SW480 (cell line): ENCODE measurements around the gene CACNA1H.
"Not testable (repeated sequence)": the region's sequence is repeated elsewhere in the genome, so short reads cannot be mapped to it uniquely, and the experiment has no call there.

ENCODE experiments used
- DNase-seq: peaks from one replicate; pipeline ENCODE4 v3.0.0-alpha.2; 2016; ENCODE audit warnings: low spot score

CACNA1H gene

DNA sequence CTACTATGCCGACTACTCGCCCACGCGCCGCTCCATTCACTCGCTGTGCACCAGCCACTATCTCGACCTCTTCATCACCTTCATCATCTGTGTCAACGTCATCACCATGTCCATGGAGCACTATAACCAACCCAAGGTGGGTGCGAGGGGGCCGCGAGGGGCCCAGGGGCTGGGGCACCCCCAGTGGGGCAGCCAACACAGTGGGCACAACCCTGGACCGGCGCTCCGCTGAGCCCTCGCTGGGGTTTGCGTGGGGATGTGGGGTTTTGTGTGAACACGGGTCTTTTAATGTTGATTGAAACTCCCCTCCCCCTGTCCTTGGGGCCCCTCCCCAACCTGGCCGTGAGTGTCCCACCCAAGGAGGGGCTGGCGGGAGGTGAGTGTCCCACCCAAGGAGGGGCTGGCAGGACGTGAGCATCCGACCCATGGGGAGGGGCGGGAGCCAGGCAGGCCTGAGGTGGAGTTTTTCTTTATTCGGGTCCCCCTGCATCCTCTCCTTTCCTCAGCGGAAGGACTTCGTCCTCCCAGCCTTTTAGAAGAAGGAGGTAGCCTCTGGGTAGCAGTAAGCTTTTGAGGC lies 61.0 kb downstream of the CACNA1H start:
- no peak for DNase-seq

DNA sequence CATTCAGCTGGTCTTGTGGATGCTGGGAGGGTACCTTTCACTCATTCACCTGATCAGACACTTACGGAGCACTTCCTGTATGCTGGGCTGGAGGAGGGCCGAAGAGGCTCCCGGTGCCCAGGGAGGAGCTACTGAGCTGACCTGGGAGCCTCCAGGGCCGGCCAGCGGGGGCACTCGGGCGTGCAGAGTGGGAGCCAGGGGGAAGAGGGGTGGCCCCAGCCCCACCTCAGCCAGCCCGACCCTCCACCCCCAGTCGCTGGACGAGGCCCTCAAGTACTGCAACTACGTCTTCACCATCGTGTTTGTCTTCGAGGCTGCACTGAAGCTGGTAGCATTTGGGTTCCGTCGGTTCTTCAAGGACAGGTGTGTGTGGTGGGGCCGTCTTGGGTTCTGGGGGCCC lies 61.8 kb downstream of the CACNA1H start:
- no peak for DNase-seq

DNA sequence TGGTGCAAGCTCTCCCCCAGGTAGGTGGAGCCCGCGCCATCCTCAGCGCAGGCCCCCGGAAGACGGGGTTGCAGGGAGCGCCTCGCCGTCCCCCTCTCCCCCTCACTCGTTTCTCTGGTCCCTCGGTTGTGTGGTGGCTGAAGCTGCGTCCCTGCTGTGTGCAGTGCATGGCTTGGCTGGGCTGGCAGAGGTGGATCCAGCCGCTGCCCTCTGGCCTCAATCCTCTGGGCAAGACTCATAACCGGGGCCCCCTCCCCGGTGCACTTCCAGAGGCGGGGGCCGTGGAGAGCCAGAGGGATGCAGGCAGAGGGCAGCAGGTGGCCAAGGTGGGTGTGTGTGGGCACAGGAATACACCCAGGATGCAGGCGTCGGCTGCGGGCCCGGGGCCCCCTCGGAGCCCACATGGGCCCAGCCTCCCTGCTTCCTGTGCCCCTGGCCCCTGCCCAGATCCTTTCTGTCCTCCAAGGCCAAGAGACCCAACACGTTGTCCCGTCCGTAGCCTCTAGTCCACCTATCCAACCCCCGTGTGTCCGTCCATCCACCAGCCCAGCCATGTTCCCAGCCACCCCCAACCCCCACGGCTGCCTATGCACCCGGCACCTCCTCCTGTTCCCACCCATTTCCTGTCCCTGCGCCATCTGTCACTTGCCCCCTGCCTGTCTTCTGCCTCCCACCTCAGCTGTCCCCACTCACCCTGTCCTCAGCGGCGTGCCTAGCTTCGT lies 62.8 kb downstream of the CACNA1H start:
- DNase-seq, result no peak

DNA sequence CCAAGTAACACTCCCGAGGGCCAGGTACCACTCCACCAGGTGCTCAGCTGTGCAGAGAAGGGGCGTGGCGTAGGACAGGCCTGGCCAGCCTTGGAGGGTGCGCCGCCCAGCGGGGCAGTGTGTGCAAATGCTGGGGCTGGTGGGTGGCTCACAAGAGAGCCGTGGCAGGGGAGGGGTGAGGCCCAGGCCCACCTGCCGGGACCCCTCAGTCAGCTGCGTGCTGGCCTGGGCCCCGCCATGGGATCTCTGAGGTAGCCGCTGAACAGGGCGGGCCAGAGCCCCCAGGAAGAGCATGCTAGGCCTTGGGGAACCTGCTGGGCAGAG lies 63.4 kb downstream of the CACNA1H start:
- no peak for DNase-seq

DNA sequence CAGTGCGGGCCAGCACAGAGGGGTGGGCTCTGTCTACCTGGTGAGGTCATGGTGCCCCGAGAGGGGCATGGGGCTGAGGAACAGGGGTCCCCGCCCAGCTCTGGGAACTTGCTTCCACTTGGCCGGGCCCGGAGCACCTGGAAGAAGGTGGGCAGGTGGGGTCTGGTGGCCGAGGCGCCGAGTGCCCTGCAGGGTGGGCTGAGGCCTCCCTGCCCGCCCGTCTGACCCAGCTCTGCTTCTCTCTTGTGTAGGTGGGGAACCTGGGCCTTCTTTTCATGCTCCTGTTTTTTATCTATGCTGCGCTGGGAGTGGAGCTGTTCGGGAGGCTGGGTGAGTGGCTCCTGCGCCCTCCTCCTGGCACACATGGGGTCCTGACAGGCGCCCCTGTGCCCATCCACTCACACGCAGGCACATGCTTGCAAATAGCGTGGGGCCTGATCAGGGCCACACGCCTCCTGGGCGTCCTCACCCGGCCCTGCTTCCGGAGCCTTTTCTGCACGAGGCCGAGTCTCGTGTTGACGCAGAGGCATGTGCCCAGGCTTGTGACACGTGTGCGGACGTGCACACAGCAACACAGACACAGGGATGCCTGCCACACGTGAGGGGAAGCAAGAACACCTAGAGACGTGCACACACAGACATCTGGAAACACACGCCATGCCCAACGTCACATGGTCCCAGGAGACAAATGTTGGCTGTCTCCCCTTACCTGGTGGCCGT lies 63.9 kb downstream of the CACNA1H start:
- no peak for DNase-seq

DNA sequence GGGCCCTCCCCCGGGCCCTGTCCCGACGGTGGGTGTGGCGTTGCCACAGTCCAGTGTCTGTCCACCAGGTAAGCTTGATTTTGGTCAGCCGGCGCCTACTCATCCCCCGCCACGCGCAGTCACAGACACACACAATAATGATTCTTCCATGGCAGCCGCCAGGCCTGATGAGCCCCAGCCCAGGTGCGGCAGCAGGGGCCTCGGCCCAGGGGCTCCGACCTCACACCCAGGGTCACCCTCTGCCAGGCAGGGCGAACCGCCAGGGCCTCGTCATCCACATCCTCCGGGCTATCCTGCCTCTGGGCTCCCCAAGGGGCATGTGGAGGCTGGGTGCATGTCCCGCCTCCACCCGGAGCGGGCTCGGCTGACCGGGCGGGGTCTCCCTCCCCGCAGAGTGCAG lies 64.6 kb downstream of the CACNA1H start:
- no peak for DNase-seq

DNA sequence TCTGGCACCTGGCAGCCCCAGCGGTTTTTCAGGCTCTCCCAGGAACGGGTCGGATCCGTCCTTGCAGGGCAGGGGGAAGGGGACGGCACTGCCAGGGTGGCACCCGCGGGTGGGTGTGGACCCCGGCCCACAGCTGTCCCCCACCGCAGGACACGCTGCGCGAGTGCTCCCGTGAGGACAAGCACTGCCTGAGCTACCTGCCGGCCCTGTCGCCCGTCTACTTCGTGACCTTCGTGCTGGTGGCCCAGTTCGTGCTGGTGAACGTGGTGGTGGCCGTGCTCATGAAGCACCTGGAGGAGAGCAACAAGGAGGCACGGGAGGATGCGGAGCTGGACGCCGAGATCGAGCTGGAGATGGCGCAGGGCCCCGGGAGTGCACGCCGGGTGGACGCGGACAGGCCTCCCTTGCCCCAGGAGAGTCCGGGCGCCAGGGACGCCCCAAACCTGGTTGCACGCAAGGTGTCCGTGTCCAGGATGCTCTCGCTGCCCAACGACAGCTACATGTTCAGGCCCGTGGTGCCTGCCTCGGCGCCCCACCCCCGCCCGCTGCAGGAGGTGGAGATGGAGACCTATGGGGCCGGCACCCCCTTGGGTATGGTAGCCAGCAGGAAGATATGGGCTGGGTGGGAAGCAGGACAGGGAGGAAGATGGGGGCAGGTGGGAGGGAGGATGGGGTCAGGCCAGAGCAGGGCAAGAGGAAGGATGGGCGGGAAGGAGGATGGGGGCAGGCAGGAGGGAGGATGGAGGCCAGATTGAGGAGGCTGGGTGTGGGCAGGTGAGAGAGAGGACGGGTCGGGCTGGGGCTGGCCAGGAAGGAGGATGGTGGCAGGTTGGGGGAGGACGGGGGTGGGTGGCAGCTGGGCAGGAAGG lies 65.4 kb downstream of the CACNA1H start:
- DNase-seq, result no peak

DNA sequence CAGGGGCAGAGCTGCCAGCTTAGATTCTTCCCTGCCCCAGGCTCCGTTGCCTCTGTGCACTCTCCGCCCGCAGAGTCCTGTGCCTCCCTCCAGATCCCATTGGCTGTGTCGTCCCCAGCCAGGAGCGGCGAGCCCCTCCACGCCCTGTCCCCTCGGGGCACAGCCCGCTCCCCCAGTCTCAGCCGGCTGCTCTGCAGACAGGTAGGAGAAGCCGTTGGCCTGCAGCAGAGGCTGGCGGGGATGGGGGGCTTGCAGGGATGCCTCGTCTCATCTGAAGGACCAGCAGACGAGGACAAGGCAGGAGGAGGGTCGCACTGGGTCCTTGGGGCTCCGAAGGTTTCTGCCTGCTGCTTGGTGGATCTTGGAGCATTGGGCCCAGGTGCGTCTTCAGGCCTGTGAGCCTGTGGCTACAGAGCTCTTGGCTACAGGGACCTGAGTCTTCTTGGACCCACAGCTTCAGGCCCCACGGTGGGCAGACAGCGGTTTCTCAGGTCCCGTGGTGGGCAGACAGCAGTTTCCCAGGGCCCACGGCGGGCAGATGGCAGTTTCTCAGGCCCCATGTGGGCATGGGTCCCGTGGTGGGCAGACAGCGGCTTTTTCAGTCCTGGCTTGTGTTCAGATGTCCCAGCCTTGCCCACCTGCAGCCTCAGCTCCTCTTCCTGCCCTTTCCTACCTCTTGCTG lies 66.2 kb downstream of the CACNA1H start:
- no peak for DNase-seq

DNA sequence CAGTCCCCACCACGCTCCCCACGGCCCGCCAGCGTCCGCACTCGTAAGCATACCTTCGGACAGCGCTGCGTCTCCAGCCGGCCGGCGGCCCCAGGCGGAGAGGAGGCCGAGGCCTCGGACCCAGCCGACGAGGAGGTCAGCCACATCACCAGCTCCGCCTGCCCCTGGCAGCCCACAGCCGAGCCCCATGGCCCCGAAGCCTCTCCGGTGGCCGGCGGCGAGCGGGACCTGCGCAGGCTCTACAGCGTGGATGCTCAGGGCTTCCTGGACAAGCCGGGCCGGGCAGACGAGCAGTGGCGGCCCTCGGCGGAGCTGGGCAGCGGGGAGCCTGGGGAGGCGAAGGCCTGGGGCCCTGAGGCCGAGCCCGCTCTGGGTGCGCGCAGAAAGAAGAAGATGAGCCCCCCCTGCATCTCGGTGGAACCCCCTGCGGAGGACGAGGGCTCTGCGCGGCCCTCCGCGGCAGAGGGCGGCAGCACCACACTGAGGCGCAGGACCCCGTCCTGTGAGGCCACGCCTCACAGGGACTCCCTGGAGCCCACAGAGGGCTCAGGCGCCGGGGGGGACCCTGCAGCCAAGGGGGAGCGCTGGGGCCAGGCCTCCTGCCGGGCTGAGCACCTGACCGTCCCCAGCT lies 67.3 kb downstream of the CACNA1H start:
- DNase-seq, result no peak

DNA sequence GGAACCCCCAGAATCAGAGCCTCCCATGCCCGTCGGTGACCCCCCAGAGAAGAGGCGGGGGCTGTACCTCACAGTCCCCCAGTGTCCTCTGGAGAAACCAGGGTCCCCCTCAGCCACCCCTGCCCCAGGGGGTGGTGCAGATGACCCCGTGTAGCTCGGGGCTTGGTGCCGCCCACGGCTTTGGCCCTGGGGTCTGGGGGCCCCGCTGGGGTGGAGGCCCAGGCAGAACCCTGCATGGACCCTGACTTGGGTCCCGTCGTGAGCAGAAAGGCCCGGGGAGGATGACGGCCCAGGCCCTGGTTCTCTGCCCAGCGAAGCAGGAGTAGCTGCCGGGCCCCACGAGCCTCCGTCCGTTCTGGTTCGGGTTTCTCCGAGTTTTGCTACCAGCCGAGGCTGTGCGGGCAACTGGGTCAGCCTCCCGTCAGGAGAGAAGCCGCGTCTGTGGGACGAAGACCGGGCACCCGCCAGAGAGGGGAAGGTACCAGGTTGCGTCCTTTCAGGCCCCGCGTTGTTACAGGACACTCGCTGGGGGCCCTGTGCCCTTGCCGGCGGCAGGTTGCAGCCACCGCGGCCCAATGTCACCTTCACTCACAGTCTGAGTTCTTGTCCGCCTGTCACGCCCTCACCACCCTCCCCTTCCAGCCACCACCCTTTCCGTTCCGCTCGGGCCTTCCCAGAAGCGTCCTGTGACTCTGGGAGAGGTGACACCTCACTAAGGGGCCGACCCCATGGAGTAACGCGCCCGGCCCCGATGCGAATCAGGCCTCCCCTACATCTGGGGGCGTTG lies 68.1 kb downstream of the CACNA1H start:
- no peak for DNase-seq

DNA sequence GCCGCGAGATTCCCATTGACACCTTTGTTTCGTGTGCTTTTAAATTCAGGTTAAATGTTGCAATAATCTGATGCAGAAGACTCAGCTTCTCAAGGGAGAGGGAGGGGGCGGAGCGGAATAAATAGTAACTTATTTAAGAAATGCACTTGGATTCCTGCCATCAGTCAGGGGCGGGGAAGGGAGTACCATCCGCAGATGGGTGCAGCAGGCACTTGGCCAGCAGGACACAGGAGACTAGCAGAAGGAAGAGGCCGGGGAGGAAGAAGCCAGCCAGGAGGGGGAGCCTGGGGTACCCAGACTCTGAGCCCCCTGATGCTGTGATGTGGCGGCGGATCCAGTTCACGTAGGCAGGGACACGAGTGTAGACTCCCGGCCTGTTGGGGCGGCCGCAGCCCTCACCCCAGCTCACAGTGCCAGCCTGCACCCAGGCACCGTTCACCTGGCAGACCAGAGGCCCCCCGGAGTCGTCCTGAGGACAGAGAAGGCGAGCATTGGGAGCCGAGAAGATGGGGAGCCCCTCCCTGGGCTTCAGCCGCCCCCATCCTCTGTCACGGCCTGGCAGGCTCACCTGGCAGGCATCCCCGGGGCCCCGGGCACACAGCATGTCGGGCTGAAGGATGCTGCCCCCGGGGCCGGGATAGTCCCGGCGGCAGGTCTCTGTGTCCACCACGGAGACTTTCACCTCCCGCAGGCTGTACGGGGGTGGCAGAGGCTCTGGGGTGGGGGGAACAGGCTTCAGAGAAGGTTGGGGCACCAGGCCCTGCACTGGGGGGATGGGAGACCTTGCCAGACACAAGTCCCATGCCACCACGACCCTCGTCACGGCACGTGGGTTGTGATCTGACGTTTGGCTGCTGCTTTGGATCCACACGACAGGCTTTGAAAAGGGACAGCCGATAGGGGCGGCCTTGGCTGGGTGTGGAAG lies 69.0 kb downstream of the CACNA1H start:
- no peak for DNase-seq

DNA sequence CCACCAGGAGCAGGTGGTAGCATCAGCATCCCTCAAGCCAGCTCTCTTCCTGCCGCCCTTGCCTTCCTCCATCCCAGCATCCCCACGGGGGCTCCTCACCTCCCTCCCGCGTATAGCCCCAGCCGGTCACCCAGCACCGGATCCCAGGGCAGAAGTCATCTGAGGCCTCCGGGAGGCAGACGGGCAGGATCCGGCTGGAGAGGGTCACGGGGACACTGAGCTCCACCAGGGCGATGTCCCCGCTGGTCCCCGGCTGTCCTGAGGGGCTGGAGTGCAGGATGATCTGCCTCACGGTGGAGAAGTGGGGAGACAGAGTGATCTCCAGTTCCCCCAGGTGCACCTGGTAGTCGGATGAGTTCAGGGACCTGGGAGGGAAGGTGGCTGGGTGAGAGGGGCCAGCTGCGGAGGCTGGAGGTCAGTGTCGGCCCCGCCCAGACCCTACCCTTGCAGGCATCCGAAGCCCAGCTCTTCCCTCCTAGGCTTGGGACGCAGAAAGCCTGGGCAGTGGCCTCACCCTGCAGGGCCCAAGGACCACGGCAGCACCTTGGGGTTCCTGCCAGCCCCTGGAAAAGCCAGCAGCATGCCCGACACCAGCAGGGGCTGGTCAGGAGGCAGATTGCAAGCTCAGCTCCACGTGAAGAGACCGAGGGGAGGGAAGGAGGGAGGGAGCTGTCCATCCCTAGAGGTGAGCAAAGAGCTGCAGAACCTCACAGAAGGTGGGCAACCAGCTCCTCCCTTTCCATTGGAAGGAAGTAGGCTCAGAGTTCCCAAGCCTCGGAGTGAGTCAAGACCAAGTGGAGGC lies 69.8 kb downstream of the CACNA1H start:
- no peak for DNase-seq

DNA sequence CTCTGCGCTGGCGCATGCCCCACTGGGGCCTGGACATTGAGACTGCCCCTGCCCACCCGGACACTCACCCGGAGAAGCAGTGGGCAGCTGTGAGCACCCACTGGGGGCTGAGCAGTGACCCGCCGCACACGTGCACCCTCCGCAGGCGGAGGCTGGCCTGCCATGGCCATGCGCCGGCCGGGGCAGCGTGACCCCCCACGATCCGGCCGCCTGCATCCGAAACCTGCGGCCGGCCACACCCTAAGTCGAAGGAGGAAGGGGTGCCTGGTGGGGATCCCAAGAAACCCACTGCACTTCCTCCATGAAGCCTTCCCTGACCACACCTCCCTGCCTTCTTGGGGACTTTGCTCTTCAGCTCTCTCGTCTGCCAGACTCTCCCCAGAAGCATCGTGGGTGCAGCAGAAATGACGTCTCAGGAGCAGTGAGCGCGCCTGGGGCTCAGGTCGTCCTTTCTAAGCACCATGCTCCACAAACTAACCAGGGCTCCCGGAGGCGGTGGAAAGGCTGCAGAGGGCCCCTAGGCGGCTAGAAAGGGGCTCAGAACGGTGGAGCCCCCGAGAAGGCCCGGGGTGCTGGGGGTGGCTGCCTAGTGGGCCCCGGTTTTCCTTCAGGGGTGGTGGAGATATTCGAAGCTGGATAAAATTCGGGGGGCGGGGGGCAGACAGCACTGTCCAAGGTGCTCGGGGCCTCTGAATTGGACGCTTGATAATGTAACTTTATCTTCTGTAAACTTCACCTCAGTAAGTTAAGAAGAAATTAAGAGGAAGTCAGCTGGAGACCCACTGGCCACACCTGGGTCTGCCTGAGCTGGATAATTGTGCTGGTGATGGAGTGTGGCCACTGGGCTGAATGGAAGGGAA lies 70.7 kb downstream of the CACNA1H start:
- DNase-seq, result no peak

DNA sequence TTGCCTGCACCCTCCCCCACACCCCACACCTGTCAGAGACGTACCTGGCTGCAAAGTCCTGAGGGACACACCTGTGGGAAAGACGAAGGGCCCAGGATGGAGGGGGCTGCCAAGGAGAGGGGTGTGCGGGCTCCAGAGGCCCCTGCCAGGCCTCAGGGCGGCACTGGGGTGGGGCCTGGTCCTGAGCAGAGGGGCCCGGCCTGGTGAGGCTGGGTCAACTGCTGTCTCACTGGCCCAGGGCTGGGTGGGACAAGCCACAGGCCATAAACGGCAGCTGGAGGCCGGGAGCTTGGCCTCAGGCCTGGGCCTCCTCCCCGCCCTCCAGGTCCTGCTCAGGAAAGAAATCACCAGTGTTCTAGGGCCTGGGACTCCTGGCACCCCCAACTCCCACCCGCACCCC lies 71.7 kb downstream of the CACNA1H start:
- DNase-seq, result no peak

DNA sequence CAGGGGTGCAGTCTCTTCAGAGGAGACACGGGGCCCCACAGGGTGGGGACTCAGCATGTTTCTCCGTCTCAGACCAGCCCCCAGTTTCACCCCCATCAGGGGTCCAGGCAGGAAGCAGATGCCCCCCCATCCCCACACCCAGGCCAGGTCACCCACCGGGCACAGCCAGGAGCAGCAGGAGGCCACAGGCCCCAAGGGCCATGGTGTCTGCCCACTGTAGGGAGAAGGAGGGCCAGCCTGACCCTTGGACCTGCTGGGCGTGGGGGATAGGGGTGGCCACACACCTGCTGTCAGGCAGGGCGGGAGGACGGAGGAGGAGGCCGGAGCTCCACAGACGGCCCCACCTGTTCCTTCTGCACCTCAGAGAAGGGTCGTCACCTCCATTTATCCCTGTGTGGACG lies 72.1 kb downstream of the CACNA1H start, which contains the start of gene TPSG1:
TSS of gene TPSG1 (minus strand) at position 218 of the 401 bp plus-strand sequence. CDS start at position 202, 16 bp downstream.
- no peak for DNase-seq

DNA sequence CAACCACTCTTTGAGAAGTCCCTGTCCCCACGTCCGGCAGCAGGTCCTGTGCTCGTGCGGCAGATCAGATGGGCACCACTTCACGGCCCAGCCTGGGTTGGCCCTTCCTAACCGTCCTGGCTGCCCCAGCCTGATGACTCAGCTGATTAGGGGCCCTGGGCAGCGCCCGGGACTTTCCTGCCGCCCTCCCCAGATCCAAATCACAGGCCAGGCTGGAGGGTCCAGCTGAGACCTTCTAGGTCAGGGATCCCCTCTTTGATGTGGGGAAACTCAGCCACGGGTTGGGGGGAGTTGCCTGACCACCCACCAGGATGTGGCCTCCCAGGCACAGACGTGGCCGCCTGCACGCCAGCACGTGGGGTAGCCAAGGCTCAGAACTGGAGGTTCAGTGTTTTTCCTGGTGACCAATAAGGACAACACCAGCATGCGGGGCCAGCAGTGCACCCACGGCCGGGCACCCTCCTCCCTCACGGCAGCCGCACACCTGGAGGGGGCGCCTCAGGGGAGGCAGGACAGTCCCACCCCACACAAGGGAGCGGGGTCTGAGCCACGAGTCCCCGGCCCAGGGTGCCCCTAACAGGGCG lies 72.9 kb downstream of the CACNA1H start:
- peak; percentile 41 for DNase-seq

DNA sequence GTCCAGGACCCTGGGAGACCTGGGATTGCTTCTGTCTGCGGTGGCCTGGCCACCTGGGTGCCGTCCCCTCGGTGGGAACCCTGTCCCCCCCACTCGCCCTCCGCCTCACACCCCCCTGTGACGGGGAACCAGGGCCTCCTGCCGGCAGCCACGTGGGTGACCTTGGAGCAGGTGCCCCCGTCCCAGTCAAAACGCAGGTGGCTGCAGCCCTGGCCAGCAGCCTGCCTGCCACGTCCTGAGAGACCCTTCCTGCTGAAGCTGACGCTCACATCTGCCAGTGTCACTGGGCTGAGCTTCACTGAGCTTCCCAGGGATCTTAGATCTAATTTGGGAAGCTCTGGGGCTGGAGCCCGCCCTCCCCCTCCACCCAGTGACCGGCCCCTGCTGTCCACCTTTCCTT lies 73.8 kb downstream of the CACNA1H start:
- DNase-seq, result not testable (repeated sequence)
